Natural killer cell (primary cell): ENCODE measurements around the gene PROC. TPM values are rescaled to one million over a fixed set of nuclear protein-coding genes. Genes with fewer than 3 reads are reported as not detected.
A peak's percentile ranks its signal among the peaks of the same experiment; 100 is the strongest.

Experiments
- ATAC-seq, 3 donors: fragments of 150-1000 bp in 2 of 3; fragments of 200-7000 bp in 1 of 3; cut with Tn5 transposase; 1 replicate in 1 of 3; 2 replicates in 2 of 3; pipeline ENCODE4 v1.10.0; 2021; ENCODE audit warnings: mild to moderate bottlenecking in 2 of 3, moderate library complexity in 2 of 3
- DNase-seq, 2 donors: peaks; one replicate each; pipeline versions ENCODE4 v3.0.0 to v3.0.0-alpha.2; 2013 to 2021; ENCODE audit warnings: mixed read lengths in 1 of 2
- H3K27ac ChIP-seq: one replicate; pipeline ENCODE4 v1.5.1; 2013; ENCODE audit warnings: mild to moderate bottlenecking, low read length
- H3K27me3 ChIP-seq: one replicate; pipeline ENCODE4 v1.6.1; 2013; ENCODE audit warnings: low read length; ENCODE audit not compliant: control insufficient read depth, insufficient read depth
- H3K36me3 ChIP-seq: one replicate; pipeline ENCODE4 v1.6.1; 2013; ENCODE audit warnings: low read length; ENCODE audit not compliant: control insufficient read depth, insufficient read depth
- H3K4me1 ChIP-seq: one replicate; pipeline ENCODE4 v1.6.1; 2013; ENCODE audit warnings: low read length; ENCODE audit not compliant: control insufficient read depth, insufficient read depth
- H3K4me3 ChIP-seq: one replicate; pipeline ENCODE4 v1.5.1; 2013; ENCODE audit warnings: low read length
- H3K9me3 ChIP-seq: one replicate; pipeline ENCODE4 v1.6.1; 2013; ENCODE audit warnings: low read length; ENCODE audit not compliant: control insufficient read depth, insufficient read depth
- H3K27ac Mint-ChIP-seq, 2 donors: one replicate each; pipeline ENCODE4 v1.8.0; 2022; ENCODE audit warnings: mild to moderate bottlenecking in 2 of 2, mixed read lengths in 2 of 2, moderate library complexity in 1 of 2
- H3K27me3 Mint-ChIP-seq, 2 donors: one replicate each; pipeline ENCODE4 v1.8.0; 2022; ENCODE audit warnings: low read depth in 2 of 2, mixed read lengths in 2 of 2
- H3K36me3 Mint-ChIP-seq: one replicate; pipeline ENCODE4 v1.8.0; 2022; ENCODE audit warnings: mixed read lengths
- H3K4me1 Mint-ChIP-seq, 2 donors: one replicate each; pipeline ENCODE4 v1.8.0; 2022; ENCODE audit warnings: mixed read lengths in 2 of 2
- H3K4me3 Mint-ChIP-seq: one replicate; pipeline ENCODE4 v1.8.0; 2022; ENCODE audit warnings: mild to moderate bottlenecking, moderate library complexity, mixed read lengths
- H3K9me3 Mint-ChIP-seq, 2 donors: one replicate each; pipeline ENCODE4 v1.8.0; 2022; ENCODE audit warnings: mixed read lengths in 2 of 2
- WGBS: methylation state at CpG from one replicate; pipeline ENCODE4 v1.1.7; 2013; ENCODE audit warnings: missing lambda C conversion rate; ENCODE audit not compliant: insufficient coverage; 5-methylcytosine and 5-hydroxymethylcytosine counted together
- intact Hi-C: fragments of 100-400 bp; cut with micrococcal nuclease; formaldehyde crosslinking; loops from one replicate; pipeline ENCODE4 v1.14.2; 2022
- total RNA-seq, 4 donors: library from RNA; stranded (reverse); fragments of 120-200 nt in 1 of 4; gene quantifications; one replicate each; pipeline versions ENCODE4 v1.2.3 to v1.2.4, GENCODE V29; 2013 to 2022
- TF ChIP-seq, protein P1 (sequence below): fragments of 200-600 bp; IDR thresholded peaks from one replicate; pipeline ENCODE4 v1.8.0; 2022; ENCODE audit warnings: antibody characterized with exemption

The PROC gene
- total RNA-seq, 3 donors from 2014 or later (not counting 1 experiment from before 2014, with no cell fraction given): not detected

DNA sequence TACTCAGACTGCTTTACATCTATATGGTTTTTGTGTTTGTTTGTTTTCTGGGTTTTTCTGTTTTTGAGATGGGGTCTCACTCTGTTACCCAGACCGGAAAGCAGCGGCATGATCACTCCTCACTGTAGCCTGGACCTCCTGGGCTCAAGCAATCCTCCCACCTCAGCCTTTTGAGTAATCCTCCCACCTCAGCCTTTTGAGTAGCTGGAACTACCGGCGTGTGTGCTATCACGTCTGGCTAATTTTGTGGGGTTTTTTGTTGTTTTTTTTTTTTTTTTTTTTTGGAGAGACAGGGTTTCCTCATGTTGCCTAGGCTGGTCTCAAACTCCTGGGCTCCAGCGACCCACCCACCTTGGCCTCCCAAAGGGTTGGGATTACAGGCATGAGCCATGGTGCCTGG lies 39.5 kb upstream of the PROC start:
- H3K9me3 Mint-ChIP-seq: peaks cover 0 to under 1% of the 10 kb centered on the region in 2 donors
- no peaks in the 10 kb centered on the region for H3K4me1 ChIP-seq
- no peak overlapping the region for H3K4me3 Mint-ChIP-seq
- peaks cover 56 to 69% of the 10 kb centered on the region in 2 donors for H3K4me1 Mint-ChIP-seq
- peaks cover 3% of the 10 kb centered on the region for H3K36me3 Mint-ChIP-seq
- no peak overlapping the region for H3K27ac ChIP-seq
- H3K9me3 ChIP-seq: peaks cover 3% of the 10 kb centered on the region
- H3K27ac Mint-ChIP-seq: no peak overlapping the region
- H3K4me3 ChIP-seq: no peak overlapping the region
- H3K36me3 ChIP-seq: no peaks in the 10 kb centered on the region
- TF ChIP-seq, protein P1, sequence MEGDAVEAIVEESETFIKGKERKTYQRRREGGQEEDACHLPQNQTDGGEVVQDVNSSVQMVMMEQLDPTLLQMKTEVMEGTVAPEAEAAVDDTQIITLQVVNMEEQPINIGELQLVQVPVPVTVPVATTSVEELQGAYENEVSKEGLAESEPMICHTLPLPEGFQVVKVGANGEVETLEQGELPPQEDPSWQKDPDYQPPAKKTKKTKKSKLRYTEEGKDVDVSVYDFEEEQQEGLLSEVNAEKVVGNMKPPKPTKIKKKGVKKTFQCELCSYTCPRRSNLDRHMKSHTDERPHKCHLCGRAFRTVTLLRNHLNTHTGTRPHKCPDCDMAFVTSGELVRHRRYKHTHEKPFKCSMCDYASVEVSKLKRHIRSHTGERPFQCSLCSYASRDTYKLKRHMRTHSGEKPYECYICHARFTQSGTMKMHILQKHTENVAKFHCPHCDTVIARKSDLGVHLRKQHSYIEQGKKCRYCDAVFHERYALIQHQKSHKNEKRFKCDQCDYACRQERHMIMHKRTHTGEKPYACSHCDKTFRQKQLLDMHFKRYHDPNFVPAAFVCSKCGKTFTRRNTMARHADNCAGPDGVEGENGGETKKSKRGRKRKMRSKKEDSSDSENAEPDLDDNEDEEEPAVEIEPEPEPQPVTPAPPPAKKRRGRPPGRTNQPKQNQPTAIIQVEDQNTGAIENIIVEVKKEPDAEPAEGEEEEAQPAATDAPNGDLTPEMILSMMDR: no peak
- intact Hi-C loops: no loop called here
- WGBS: 94% methylated on average over 3 of the region's 6 CpGs
- no peaks in the 10 kb centered on the region for H3K27me3 ChIP-seq
- no peak for ATAC-seq
- DNase-seq: no peak
- H3K27me3 Mint-ChIP-seq: no peaks in the 10 kb centered on the region

DNA sequence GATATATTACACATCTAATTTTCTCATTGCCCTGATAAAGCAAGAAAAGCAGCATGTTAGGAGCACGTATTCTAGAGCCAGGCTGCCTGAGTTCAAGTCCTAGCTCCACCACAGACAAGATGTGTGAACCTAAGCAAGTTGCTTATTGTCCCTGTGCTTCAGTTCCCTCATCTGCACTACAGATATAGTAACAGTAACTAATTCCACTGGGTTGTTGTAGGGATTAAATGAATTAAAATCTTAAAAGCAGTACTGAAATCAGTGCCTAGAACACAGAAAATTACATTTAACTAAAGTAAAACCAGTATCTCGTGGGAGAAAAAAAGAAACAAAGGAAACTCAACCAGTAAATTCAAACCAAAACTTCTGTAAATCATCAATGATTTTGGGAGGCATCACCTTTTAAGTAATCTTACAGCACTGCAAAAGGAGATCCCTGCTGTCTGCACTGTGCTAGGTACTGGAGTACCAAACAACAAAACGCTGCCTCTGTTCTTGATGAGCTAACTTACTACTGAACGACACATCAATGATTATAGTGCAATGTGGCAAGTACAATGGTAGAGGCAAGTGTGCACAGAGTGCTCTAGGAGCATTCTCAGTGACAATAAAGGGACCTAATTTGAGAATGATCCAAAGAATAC lies 38.4 kb upstream of the PROC start:
- intact Hi-C loops: no loop called here
- DNase-seq (no peak), ATAC-seq (peak in 1 of 3 donors; percentile 26)
- Mint-ChIP-seq H3K27me3 (no peaks in the 10 kb centered on the region), H3K36me3 (no peaks in the 10 kb centered on the region), H3K9me3 (no peaks in the 10 kb centered on the region), H3K4me1 (peaks cover 54 to 65% of the 10 kb centered on the region in 2 donors), H3K27ac (no peak overlapping the region), H3K4me3 (no peak overlapping the region)
- Histone ChIP-seq H3K4me1 (peaks cover 3% of the 10 kb centered on the region), H3K36me3 (no peaks in the 10 kb centered on the region), H3K4me3 (no peak overlapping the region), H3K9me3 (peaks cover 3% of the 10 kb centered on the region), H3K27ac (no peak overlapping the region), H3K27me3 (no peaks in the 10 kb centered on the region)
- TF ChIP-seq, protein P1: no peak
- 94% methylated on average over 4 of the region's 4 CpGs for WGBS

DNA sequence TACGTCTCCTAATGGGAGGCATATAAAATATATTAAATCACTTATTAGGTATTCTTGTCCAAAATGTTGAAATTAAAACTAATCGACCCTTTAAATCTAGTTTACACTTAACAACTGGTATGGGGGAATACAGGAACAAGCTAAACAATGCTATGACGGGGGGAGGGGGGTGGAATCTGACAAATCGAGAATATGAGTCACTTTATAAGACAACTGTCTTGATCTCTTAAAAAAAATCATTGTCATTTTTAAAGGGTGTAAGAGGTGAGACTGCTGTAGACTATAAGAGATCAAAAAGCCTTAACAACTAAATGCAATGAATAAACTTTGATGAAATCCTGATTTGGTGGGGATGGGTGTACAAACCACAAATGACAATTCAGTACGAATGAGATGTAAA lies 36.5 kb upstream of the PROC start:
- DNase-seq (no peak), ATAC-seq (no peak)
- no peaks in the 10 kb centered on the region for H3K27me3 Mint-ChIP-seq
- no peak overlapping the region for H3K4me3 ChIP-seq
- H3K4me1 Mint-ChIP-seq: peaks cover 56 to 74% of the 10 kb centered on the region in 2 donors
- TF ChIP-seq, protein P1: no peak
- intact Hi-C loops: no loop called here
- peaks cover 5% of the 10 kb centered on the region for H3K4me1 ChIP-seq
- no peaks in the 10 kb centered on the region for H3K9me3 Mint-ChIP-seq
- 88% methylated on average over 3 of the region's 5 CpGs for WGBS
- no peaks in the 10 kb centered on the region for H3K27me3 ChIP-seq
- no peaks in the 10 kb centered on the region for H3K36me3 ChIP-seq
- no peaks in the 10 kb centered on the region for H3K36me3 Mint-ChIP-seq
- no peaks in the 10 kb centered on the region for H3K9me3 ChIP-seq
- H3K27ac Mint-ChIP-seq: peak overlapping the region in 1 of 2 donors; percentile 38
- H3K27ac ChIP-seq: no peak overlapping the region
- no peak overlapping the region for H3K4me3 Mint-ChIP-seq

DNA sequence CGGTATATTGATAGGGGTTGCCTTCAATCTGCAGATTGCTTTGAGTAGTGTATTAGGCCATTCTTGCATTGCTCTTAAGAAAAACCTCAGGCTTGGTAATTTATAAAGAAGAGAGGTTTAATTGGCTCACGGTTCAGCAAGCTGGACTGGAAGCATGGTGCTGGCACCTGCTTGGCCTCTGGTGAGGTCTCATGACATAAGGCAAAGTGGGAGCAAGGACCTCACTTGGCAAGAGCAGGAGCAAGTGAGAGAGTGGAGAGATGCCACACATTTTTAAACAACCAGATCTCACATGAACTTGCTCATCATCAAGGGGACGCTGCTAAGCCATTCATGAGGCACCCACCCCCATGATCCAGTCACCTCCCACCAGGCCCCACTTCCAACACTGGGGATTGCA lies 35.4 kb upstream of the PROC start:
- no peak for ATAC-seq
- Histone ChIP-seq H3K27me3 (no peaks in the 10 kb centered on the region), H3K9me3 (no peaks in the 10 kb centered on the region), H3K27ac (no peak overlapping the region), H3K4me3 (no peak overlapping the region), H3K4me1 (peaks cover 9% of the 10 kb centered on the region), H3K36me3 (no peaks in the 10 kb centered on the region)
- no peaks in the 10 kb centered on the region for H3K9me3 Mint-ChIP-seq
- 89% methylated on average over 3 of the region's 3 CpGs for WGBS
- TF ChIP-seq, protein P1: no peak
- peaks cover 55 to 72% of the 10 kb centered on the region in 2 donors for H3K4me1 Mint-ChIP-seq
- peak overlapping the region; percentile 30 to 34 for H3K27ac Mint-ChIP-seq
- intact Hi-C loops: no loop called here
- H3K27me3 Mint-ChIP-seq: no peaks in the 10 kb centered on the region
- no peak overlapping the region for H3K4me3 Mint-ChIP-seq
- no peaks in the 10 kb centered on the region for H3K36me3 Mint-ChIP-seq
- DNase-seq: no peak
